Activated naive CD4-positive, alpha-beta T cell treated with anti-CD3 and anti-CD28 coated beads, Interleukin-2, amount 50 U/mL, for 24 hours (primary cell): ENCODE measurements around the gene FGF14.

ENCODE experiments used
- H3K27ac Mint-ChIP-seq: one replicate; pipeline ENCODE4 v1.8.0; 2021; ENCODE audit warnings: mild to moderate bottlenecking, mixed read lengths
- H3K27me3 Mint-ChIP-seq: one replicate; pipeline ENCODE4 v1.8.0; 2021; ENCODE audit warnings: mixed read lengths
- H3K36me3 Mint-ChIP-seq: one replicate; pipeline ENCODE4 v1.8.0; 2021; ENCODE audit warnings: mixed read lengths
- H3K4me1 Mint-ChIP-seq: one replicate; pipeline ENCODE4 v1.8.0; 2021; ENCODE audit warnings: mixed read lengths
- H3K4me3 Mint-ChIP-seq: one replicate; pipeline ENCODE4 v1.8.0; 2021; ENCODE audit warnings: mild to moderate bottlenecking, mixed read lengths
- H3K9me3 Mint-ChIP-seq: one replicate; pipeline ENCODE4 v1.8.0; 2021; ENCODE audit warnings: mixed read lengths

FGF14 gene

GRCh38 chr13:101783554-101783953 is 618.3 kb downstream of the FGF14 start:
- H3K36me3 Mint-ChIP-seq = no peaks in the 10 kb centered on the region
- H3K27me3 Mint-ChIP-seq = peaks cover 9% of the 10 kb centered on the region
- H3K4me3 Mint-ChIP-seq = no peak overlapping the region
- no peaks in the 10 kb centered on the region for H3K9me3 Mint-ChIP-seq
- H3K4me1 Mint-ChIP-seq = no peaks in the 10 kb centered on the region
- H3K27ac Mint-ChIP-seq = no peak overlapping the region

DNA sequence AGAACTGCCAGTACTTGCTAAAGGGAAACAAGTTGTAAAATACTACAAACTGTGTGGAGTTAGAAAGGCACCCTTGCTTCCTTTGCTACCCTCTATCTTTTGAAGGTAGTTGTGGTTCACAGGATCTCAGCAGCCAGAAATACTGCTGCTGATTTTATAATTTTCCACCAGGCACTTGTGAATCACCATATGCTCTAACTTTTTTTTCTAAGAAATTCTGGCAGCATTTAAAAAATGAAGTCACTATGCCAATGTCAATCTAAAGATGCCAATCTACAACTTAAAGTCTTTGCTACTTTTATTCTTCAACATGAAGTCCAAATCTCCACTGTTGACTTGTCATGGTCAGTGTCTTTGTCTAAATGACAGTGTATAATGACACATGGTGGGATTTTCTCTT is 621.6 kb downstream of the FGF14 start:
- no peaks in the 10 kb centered on the region for H3K4me1 Mint-ChIP-seq

DNA sequence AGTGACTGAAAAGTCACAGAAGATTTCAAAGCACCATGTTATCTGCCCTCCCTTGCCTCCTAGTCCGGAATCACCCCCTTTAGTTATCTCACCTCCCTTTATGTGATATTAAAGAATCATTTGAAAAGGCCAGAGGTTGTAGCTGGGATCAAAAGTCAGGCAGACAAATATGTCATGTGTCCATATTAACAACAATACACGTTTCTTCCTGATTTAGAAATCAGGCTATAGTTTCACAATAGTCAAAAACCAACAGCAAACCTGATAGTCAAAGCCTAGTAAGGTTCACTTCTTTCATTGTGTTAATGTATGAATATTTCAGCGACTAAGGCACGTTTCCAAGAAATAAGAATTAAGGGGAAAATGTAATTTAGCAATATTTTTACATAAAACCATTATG is 622.7 kb downstream of the FGF14 start:
- Mint-ChIP-seq H3K36me3 (no peaks in the 10 kb centered on the region), H3K9me3 (no peaks in the 10 kb centered on the region), H3K4me1 (no peaks in the 10 kb centered on the region), H3K27me3 (peaks cover 6% of the 10 kb centered on the region), H3K4me3 (no peak overlapping the region), H3K27ac (no peak overlapping the region)

More for the DNA sequence above, 621.6 kb downstream of the FGF14 start:
- H3K36me3 Mint-ChIP-seq = no peaks in the 10 kb centered on the region
- H3K27me3 Mint-ChIP-seq = peaks cover 5% of the 10 kb centered on the region
- H3K9me3 Mint-ChIP-seq = no peaks in the 10 kb centered on the region
- no peak overlapping the region for H3K27ac Mint-ChIP-seq
- no peak overlapping the region for H3K4me3 Mint-ChIP-seq

DNA sequence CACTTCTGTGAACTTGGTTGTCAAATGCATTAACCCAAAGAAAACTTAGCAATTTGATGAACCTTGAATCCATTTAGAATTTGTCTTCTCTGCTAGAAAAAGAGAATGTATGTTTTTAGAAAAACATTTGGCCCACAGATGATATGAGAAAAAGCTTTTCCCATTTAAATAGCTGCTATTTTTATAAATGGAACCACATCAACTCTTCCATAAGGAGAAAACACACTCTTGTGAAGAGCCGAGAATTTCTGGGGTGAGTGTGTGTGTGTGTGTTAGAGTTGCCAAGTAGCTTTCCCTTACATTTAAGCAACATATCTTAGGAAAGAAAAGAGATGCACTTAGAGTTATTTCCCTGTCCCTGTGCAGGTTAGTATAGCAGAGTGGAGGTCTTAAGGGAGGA is 626.6 kb downstream of the FGF14 start:
- H3K4me3 Mint-ChIP-seq = no peak overlapping the region
- no peaks in the 10 kb centered on the region for H3K4me1 Mint-ChIP-seq
- H3K27me3 Mint-ChIP-seq = peaks cover 4% of the 10 kb centered on the region
- H3K36me3 Mint-ChIP-seq = no peaks in the 10 kb centered on the region
- H3K27ac Mint-ChIP-seq = no peak overlapping the region
- H3K9me3 Mint-ChIP-seq = no peaks in the 10 kb centered on the region

DNA sequence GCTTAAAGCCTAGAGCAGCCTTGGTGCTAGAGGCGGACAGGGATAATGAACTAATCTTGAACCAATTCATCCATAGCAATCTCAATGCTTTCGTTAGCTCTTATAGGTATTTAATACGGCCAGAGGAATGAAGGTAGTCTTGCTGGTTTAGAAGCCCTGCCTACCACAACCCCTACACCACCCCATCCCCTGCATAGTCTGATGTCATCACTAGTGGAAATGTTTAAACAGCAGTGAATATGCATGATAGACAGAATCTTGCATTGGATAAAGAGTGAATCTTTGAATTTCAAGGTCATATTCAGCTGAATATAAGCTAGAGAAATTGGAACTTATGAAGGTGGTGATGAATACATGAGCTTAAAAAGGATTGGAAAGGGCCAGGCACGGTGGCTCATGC is 627.5 kb downstream of the FGF14 start:
- Mint-ChIP-seq H3K4me1 (no peaks in the 10 kb centered on the region), H3K9me3 (no peaks in the 10 kb centered on the region), H3K27ac (no peak overlapping the region), H3K36me3 (no peaks in the 10 kb centered on the region), H3K27me3 (peaks cover 4% of the 10 kb centered on the region), H3K4me3 (no peak overlapping the region)

DNA sequence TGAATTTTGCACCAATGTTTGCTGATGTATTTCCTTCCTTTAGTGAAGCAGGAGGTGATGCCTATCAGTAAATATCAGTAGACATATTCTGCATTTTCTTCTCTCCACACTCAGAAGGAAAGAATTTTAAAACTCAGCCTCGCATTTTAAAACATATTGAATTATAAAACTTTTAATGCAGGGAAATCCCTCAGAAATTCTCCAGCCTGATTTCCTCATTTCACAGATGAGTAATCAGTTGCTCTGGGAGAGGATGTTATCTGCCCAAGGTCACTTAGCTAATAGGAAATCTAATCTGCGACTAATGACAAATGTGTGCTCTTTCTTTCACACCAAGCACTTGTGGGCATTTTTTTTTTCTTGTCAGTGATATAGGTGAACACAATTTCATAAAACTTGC is 628.8 kb downstream of the FGF14 start:
- Mint-ChIP-seq H3K27me3 (peaks cover 4% of the 10 kb centered on the region), H3K4me1 (no peaks in the 10 kb centered on the region), H3K9me3 (no peaks in the 10 kb centered on the region), H3K27ac (no peak overlapping the region), H3K4me3 (no peak overlapping the region), H3K36me3 (no peaks in the 10 kb centered on the region)

DNA sequence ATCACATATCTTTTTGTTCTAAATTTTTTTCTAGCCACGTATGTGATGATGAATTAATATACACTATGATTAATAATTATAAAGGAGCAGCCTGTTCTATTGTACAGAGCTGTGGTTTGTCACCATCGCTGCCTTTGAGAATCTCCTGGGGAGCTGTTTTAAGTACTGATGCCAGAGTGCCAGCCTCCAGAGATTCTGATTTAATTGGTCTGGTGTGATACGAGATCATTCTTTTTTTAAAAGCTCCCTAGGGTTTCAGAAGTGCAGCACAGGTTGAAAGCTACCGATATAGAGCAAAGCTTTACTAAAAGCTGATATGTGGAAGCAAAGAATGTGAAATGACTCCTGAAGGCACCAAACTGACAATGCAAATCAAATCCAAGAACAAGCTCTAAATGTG is 634.7 kb downstream of the FGF14 start:
- Mint-ChIP-seq H3K27ac (no peak overlapping the region), H3K9me3 (no peaks in the 10 kb centered on the region), H3K27me3 (peaks cover 6% of the 10 kb centered on the region)

GRCh38 chr13:101763191-101763590 is 638.7 kb downstream of the FGF14 start:
- H3K36me3 Mint-ChIP-seq = no peaks in the 10 kb centered on the region
- peaks cover 8% of the 10 kb centered on the region for H3K27me3 Mint-ChIP-seq
- H3K4me1 Mint-ChIP-seq = no peaks in the 10 kb centered on the region
- no peak overlapping the region for H3K27ac Mint-ChIP-seq
- H3K9me3 Mint-ChIP-seq = no peaks in the 10 kb centered on the region
- no peak overlapping the region for H3K4me3 Mint-ChIP-seq

More for the DNA sequence above, 634.7 kb downstream of the FGF14 start:
- Mint-ChIP-seq H3K36me3 (no peaks in the 10 kb centered on the region), H3K4me1 (no peaks in the 10 kb centered on the region), H3K4me3 (no peak overlapping the region)

DNA sequence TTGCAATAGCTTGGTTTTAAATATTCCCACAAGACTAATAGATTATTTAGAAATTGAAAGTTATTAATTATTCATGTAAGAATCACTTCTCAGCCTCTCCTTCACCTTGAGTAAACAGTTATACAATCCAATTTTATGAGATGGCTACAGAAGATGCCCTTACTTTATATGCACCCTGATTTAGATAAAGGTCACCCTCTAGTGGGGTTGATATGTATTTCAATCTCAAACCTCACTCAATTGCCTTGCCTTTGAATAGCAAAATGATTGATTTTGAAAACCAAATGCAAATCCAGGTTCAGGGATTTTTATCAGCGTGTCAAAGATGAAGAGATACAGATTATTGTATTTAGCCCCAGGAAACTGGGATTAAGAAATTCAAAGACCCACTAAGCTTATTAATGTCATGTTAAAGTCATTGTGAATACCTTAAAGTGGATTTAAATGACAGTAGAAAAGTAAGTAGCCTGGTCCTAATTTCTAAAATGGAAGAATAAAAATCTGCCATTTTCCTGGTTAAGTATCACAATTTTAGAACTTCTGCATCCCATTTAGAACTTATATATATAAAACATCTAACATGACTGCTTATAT is 644.3 kb downstream of the FGF14 start:
- Mint-ChIP-seq H3K27ac (no peak overlapping the region), H3K4me3 (no peak overlapping the region), H3K27me3 (peaks cover 3% of the 10 kb centered on the region), H3K36me3 (no peaks in the 10 kb centered on the region), H3K9me3 (no peaks in the 10 kb centered on the region), H3K4me1 (no peaks in the 10 kb centered on the region)

GRCh38 chr13:101755228-101755887 is 646.5 kb downstream of the FGF14 start:
- H3K4me3 Mint-ChIP-seq = no peak overlapping the region
- H3K27ac Mint-ChIP-seq = no peak overlapping the region
- no peaks in the 10 kb centered on the region for H3K36me3 Mint-ChIP-seq
- peaks cover 2% of the 10 kb centered on the region for H3K27me3 Mint-ChIP-seq
- no peaks in the 10 kb centered on the region for H3K9me3 Mint-ChIP-seq
- H3K4me1 Mint-ChIP-seq = no peaks in the 10 kb centered on the region

- H3K27ac Mint-ChIP-seq = no peak overlapping the region
- H3K9me3 Mint-ChIP-seq = no peaks in the 10 kb centered on the region
- peaks cover 14% of the 10 kb centered on the region for H3K27me3 Mint-ChIP-seq
- no peaks in the 10 kb centered on the region for H3K36me3 Mint-ChIP-seq
- H3K4me3 Mint-ChIP-seq = no peak overlapping the region
- H3K4me1 Mint-ChIP-seq = no peaks in the 10 kb centered on the region
Measured at GRCh38 chr13:101752432-101752831, 649.4 kb downstream of the FGF14 start.

GRCh38 chr13:101751488-101751887 is 650.4 kb downstream of the FGF14 start:
- Mint-ChIP-seq H3K27ac (no peak overlapping the region), H3K27me3 (peaks cover 15% of the 10 kb centered on the region), H3K36me3 (no peaks in the 10 kb centered on the region), H3K4me1 (no peaks in the 10 kb centered on the region), H3K9me3 (no peaks in the 10 kb centered on the region), H3K4me3 (no peak overlapping the region)

DNA sequence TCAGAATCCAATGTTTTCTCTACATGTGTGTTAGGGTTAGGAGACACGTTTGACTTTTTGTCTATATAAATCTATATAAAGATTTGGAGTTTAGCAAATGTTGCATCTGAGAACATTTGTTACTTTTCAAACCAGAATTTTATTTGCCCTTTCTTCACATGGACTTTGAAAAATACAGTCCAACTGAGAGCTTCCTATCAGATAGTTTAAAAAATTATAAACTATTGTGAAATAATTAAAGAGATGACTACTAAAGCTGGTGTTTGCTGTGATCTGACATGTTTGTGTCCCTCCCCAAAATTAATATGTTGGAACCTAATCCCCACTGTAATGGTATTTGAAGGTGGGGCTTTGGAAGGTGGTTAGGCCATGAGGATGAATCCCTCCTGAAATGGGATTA is 652.3 kb downstream of the FGF14 start:
- Mint-ChIP-seq H3K36me3 (no peaks in the 10 kb centered on the region), H3K27ac (no peak overlapping the region), H3K4me3 (no peak overlapping the region), H3K27me3 (peaks cover 23% of the 10 kb centered on the region), H3K4me1 (no peaks in the 10 kb centered on the region), H3K9me3 (no peaks in the 10 kb centered on the region)

GRCh38 chr13:101747039-101747438 is 654.8 kb downstream of the FGF14 start:
- Mint-ChIP-seq H3K27ac (no peak overlapping the region), H3K27me3 (peaks cover 24% of the 10 kb centered on the region), H3K9me3 (no peaks in the 10 kb centered on the region), H3K4me3 (no peak overlapping the region), H3K4me1 (no peaks in the 10 kb centered on the region), H3K36me3 (no peaks in the 10 kb centered on the region)

GRCh38 chr13:101746513-101746912 is 655.3 kb downstream of the FGF14 start:
- Mint-ChIP-seq H3K27me3 (peaks cover 23% of the 10 kb centered on the region), H3K4me3 (no peak overlapping the region), H3K27ac (no peak overlapping the region), H3K9me3 (no peaks in the 10 kb centered on the region), H3K36me3 (no peaks in the 10 kb centered on the region), H3K4me1 (no peaks in the 10 kb centered on the region)

DNA sequence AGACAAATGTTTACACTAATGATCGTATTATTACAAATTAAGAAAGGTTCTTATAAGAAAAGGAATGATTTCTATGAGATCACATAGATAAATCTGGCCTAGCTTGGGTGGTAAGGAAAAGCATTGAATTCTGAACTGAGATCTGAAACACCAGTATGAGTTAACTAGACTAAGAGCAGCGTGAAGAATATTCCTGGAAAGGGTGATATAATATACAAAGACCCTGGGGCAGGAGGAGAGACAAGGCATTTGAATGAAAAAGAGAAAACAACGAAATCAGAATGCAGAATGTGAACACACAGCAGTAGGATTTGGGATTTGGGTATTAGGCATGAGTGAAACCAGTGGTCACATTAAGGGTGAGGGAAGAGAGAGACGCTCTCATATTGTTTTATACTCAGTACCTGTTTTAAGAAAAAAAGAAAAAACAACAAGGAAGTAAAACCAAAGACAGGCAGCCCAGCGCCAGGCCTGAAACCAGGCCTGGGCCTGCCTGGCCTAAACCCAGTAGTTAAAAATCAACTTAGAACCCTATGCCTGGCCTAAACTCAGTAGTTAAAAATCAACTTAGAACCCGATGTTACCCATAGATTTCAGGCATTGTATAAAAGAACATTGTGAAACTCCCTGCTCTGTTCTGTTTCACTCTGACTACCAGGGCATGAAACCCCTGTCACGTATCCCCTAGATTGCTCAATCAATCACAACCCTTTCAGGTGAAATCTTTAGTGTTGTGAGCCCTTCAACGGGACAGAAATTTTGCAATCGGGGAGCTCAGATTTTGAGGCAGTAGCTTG is 662.3 kb downstream of the FGF14 start:
- Mint-ChIP-seq H3K4me3 (no peak overlapping the region), H3K27me3 (peaks cover 2% of the 10 kb centered on the region), H3K27ac (no peak overlapping the region), H3K4me1 (no peaks in the 10 kb centered on the region), H3K9me3 (no peaks in the 10 kb centered on the region), H3K36me3 (no peaks in the 10 kb centered on the region)
